GM12874 (cell line): ENCODE results near the gene CHMP6.

Experiments
- TF ChIP-seq, protein P1 (sequence below): IDR thresholded peaks from 2 replicates; pipeline ENCODE4 v1.5.1; 2011; ENCODE audit warnings: low read depth, mild to moderate bottlenecking, control low read depth, low read length, moderate library complexity; ENCODE audit not compliant: insufficient read depth

CHMP6 gene

DNA sequence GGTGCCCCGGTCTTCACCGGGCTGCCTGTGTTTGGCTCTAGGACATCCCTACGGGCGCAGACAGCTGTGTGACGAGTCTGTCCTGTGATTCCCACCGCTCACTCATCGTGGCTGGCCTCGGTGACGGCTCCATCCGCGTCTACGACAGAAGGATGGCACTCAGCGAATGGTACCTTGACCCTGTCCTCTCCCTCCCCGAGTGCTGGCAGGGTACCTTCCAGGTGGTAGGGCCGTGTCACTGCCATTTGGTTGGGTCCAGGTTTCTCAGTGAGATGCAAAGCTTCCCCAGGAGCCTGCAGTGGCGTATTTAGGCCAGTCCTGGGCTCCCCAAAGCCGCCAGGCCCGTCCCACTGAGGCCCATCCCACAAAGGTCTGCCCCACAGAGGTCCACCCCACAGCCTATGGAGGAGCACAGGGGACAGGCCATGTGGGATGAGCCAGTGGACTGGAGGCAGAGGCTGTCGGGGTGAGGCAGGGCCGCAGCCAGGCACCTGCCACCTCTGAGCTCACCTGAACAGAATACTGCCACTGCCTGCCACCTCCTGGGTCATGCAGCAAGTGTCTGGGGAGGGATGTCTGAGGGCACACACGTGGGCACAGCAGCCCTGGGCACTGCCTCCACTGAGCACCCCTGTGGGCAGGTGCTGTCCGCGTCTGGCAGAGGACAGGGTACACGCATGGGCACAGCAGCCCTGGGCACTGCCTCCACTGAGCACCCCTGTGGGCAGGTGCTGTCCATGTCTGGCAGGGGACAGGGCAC is 31.4 kb upstream of the CHMP6 start:
- TF ChIP-seq, protein P1, sequence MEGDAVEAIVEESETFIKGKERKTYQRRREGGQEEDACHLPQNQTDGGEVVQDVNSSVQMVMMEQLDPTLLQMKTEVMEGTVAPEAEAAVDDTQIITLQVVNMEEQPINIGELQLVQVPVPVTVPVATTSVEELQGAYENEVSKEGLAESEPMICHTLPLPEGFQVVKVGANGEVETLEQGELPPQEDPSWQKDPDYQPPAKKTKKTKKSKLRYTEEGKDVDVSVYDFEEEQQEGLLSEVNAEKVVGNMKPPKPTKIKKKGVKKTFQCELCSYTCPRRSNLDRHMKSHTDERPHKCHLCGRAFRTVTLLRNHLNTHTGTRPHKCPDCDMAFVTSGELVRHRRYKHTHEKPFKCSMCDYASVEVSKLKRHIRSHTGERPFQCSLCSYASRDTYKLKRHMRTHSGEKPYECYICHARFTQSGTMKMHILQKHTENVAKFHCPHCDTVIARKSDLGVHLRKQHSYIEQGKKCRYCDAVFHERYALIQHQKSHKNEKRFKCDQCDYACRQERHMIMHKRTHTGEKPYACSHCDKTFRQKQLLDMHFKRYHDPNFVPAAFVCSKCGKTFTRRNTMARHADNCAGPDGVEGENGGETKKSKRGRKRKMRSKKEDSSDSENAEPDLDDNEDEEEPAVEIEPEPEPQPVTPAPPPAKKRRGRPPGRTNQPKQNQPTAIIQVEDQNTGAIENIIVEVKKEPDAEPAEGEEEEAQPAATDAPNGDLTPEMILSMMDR: no peak

GRCh38 chr17:80960797-80961452 is 30.7 kb upstream of the CHMP6 start:
- TF ChIP-seq, protein P1: no peak

GRCh38 chr17:80961541-80962330 is 29.9 kb upstream of the CHMP6 start:
- TF ChIP-seq, protein P1: no peak

- TF ChIP-seq, protein P1: no peak
Measured at GRCh38 chr17:80962356-80963329, 29.0 kb upstream of the CHMP6 start.

GRCh38 chr17:80963812-80964543 is 27.7 kb upstream of the CHMP6 start:
- TF ChIP-seq, protein P1: no peak

GRCh38 chr17:80964544-80964856 is 27.1 kb upstream of the CHMP6 start:
- TF ChIP-seq, protein P1: no peak
